ENCODE results near the gene CFI. TPM values are rescaled to one million over a fixed set of nuclear protein-coding genes. Genes with fewer than 3 reads are reported as not detected.
A peak's percentile ranks its signal among the peaks of the same experiment; 100 is the strongest.

Gene CFI
- total RNA-seq, 1 donor from 2014 or later, result not detected

GRCh38 chr4:109739547-109739946 lies 62.3 kb downstream of the CFI start:
- Histone ChIP-seq H3K27me3 (ENCODE audit: control insufficient read depth, insufficient read depth, low read length) (no peaks in the 10 kb centered on the region), H3K4me3 (ENCODE audit: low read depth, low read length) (no peak overlapping the region), H3K36me3 (ENCODE audit: control insufficient read depth, insufficient read depth, low read length) (no peaks in the 10 kb centered on the region)
- FAIRE-seq (no peak), DNase-seq (ENCODE audit: low read depth) (peak; percentile 29)
- no peak for TF ChIP-seq CTCF (IDR thresholded peaks at IDR 0.05; ENCODE audit: insufficient read depth, low read length, severe bottlenecking)

- DNase-seq (ENCODE audit: low read depth) (no peak), FAIRE-seq (no peak)
- no peak for TF ChIP-seq CTCF (IDR thresholded peaks at IDR 0.05; ENCODE audit: insufficient read depth, low read length, severe bottlenecking)
- H3K36me3 ChIP-seq (ENCODE audit: control insufficient read depth, insufficient read depth, low read length), result no peaks in the 10 kb centered on the region
- no peaks in the 10 kb centered on the region for H3K27me3 ChIP-seq (ENCODE audit: control insufficient read depth, insufficient read depth, low read length)
- no peak overlapping the region for H3K4me3 ChIP-seq (ENCODE audit: low read depth, low read length)
These were observed 63.5 kb downstream of the CFI start for GRCh38 chr4:109738104-109738872.

- TF ChIP-seq CTCF (IDR thresholded peaks at IDR 0.05; ENCODE audit: insufficient read depth, low read length, severe bottlenecking), result no peak
- FAIRE-seq (no peak), DNase-seq (ENCODE audit: low read depth) (no peak)
- Histone ChIP-seq H3K4me3 (ENCODE audit: low read depth, low read length) (no peak overlapping the region), H3K27me3 (ENCODE audit: control insufficient read depth, insufficient read depth, low read length) (no peaks in the 10 kb centered on the region), H3K36me3 (ENCODE audit: control insufficient read depth, insufficient read depth, low read length) (no peaks in the 10 kb centered on the region)
These were observed 66.0 kb downstream of the CFI start for GRCh38 chr4:109735566-109736365.

- no peak for FAIRE-seq
- Histone ChIP-seq H3K4me3 (ENCODE audit: low read depth, low read length) (no peak overlapping the region), H3K27me3 (ENCODE audit: control insufficient read depth, insufficient read depth, low read length) (no peaks in the 10 kb centered on the region), H3K36me3 (ENCODE audit: control insufficient read depth, insufficient read depth, low read length) (no peaks in the 10 kb centered on the region)
- no peak for TF ChIP-seq CTCF (IDR thresholded peaks at IDR 0.05; ENCODE audit: insufficient read depth, low read length, severe bottlenecking)
- DNase-seq (ENCODE audit: low read depth), result no peak
These were observed 68.1 kb downstream of the CFI start for GRCh38 chr4:109733728-109734127.

- Histone ChIP-seq H3K4me3 (ENCODE audit: low read depth, low read length) (peak overlapping the region; percentile 67), H3K36me3 (ENCODE audit: control insufficient read depth, insufficient read depth, low read length) (no peaks in the 10 kb centered on the region), H3K27me3 (ENCODE audit: control insufficient read depth, insufficient read depth, low read length) (no peaks in the 10 kb centered on the region)
- FAIRE-seq (no peak), DNase-seq (ENCODE audit: low read depth) (no peak)
- no peak for TF ChIP-seq CTCF (IDR thresholded peaks at IDR 0.05; ENCODE audit: insufficient read depth, low read length, severe bottlenecking)
These were observed 70.9 kb downstream of the CFI start for GRCh38 chr4:109730619-109731545.

Data from bronchial epithelial cell (primary cell).